Activated B cell treated with CpG ODN at 0.5 μM for 24 hours (primary cell): ENCODE data around the gene DNAH2. TPM values are rescaled to one million over a fixed set of nuclear protein-coding genes. Genes with fewer than 3 reads are reported as not detected.

Source experiments
- ATAC-seq: fragments of 200-7000 bp; cut with Tn5 transposase; one replicate; pipeline ENCODE4 v1.10.0; 2021; ENCODE audit warnings: low read depth, mild to moderate bottlenecking, moderate library complexity
- CTCF ChIA-PET: fragments of 350-600 bp; sonication (Branson Sonifier 250); formaldehyde crosslinking; loops from one replicate; lab custom pipeline; 2021; ENCODE audit warnings: antibody characterized with exemption; lab: Charles Lee
- POLR2A ChIA-PET: fragments of 350-600 bp; sonication (Branson Sonifier 250); formaldehyde crosslinking; loops from one replicate; lab custom pipeline; 2021; ENCODE audit warnings: antibody characterized with exemption; lab: Charles Lee
- DNase-seq: peaks from one replicate; pipeline ENCODE4 v3.0.0; 2022
- H3K27ac Mint-ChIP-seq: one replicate; pipeline ENCODE4 v1.8.0; 2020; ENCODE audit warnings: mixed read lengths
- H3K27me3 Mint-ChIP-seq: one replicate; pipeline ENCODE4 v1.8.0; 2021; ENCODE audit warnings: mixed read lengths
- H3K36me3 Mint-ChIP-seq: one replicate; pipeline ENCODE4 v1.8.0; 2021; ENCODE audit warnings: low read depth, mixed read lengths
- H3K4me1 Mint-ChIP-seq: one replicate; pipeline ENCODE4 v1.8.0; 2021; ENCODE audit warnings: mixed read lengths
- H3K4me3 Mint-ChIP-seq: one replicate; pipeline ENCODE4 v1.8.0; 2020; ENCODE audit warnings: mild to moderate bottlenecking, mixed read lengths
- H3K9me3 Mint-ChIP-seq: one replicate; pipeline ENCODE4 v1.8.0; 2020; ENCODE audit warnings: mixed read lengths
- intact Hi-C: fragments of 100-400 bp; cut with micrococcal nuclease; formaldehyde crosslinking; loops from one replicate; pipeline ENCODE4 v1.15.1; 2024
- total RNA-seq: library from RNA; stranded (reverse); gene quantifications from 2 replicates; pipeline ENCODE4 v1.2.3, GENCODE V29; 2022
- TF ChIP-seq, protein P1 (sequence below): fragments of 200-600 bp; IDR thresholded peaks from one replicate; pipeline ENCODE4 v1.8.0; 2022; ENCODE audit warnings: antibody characterized with exemption, mild to moderate bottlenecking

Gene DNAH2
- total RNA-seq, 1 donor from 2014 or later, result not detected

- POLR2A ChIA-PET, result no interaction called here
- Mint-ChIP-seq H3K27ac (no peak overlapping the region), H3K36me3 (no peaks in the 10 kb centered on the region), H3K27me3 (peaks cover 60% of the 10 kb centered on the region), H3K4me1 (peaks cover 15% of the 10 kb centered on the region), H3K9me3 (no peaks in the 10 kb centered on the region), H3K4me3 (no peak overlapping the region)
- no peak for ATAC-seq
- intact Hi-C loops, result no loop called here
- TF ChIP-seq, protein P1, sequence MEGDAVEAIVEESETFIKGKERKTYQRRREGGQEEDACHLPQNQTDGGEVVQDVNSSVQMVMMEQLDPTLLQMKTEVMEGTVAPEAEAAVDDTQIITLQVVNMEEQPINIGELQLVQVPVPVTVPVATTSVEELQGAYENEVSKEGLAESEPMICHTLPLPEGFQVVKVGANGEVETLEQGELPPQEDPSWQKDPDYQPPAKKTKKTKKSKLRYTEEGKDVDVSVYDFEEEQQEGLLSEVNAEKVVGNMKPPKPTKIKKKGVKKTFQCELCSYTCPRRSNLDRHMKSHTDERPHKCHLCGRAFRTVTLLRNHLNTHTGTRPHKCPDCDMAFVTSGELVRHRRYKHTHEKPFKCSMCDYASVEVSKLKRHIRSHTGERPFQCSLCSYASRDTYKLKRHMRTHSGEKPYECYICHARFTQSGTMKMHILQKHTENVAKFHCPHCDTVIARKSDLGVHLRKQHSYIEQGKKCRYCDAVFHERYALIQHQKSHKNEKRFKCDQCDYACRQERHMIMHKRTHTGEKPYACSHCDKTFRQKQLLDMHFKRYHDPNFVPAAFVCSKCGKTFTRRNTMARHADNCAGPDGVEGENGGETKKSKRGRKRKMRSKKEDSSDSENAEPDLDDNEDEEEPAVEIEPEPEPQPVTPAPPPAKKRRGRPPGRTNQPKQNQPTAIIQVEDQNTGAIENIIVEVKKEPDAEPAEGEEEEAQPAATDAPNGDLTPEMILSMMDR, result no peak
- CTCF ChIA-PET, result no interaction called here
- DNase-seq, result no peak
Measured at GRCh38 chr17:7712111-7712771, 5.3 kb upstream of the DNAH2 start.

GRCh38 chr17:7713782-7714181 is 3.8 kb upstream of the DNAH2 start:
- H3K4me1 Mint-ChIP-seq, result peaks cover 25% of the 10 kb centered on the region
- POLR2A ChIA-PET, result no interaction called here
- no peak for DNase-seq
- H3K9me3 Mint-ChIP-seq, result no peaks in the 10 kb centered on the region
- H3K36me3 Mint-ChIP-seq, result no peaks in the 10 kb centered on the region
- CTCF ChIA-PET, result interaction anchor here (1.3 kb wide), 1 partner anchor 27 kb away, joined by 3 read pairs; the partner anchor contains the start of gene TP53
- H3K27ac Mint-ChIP-seq, result no peak overlapping the region
- no peak for ATAC-seq
- TF ChIP-seq, protein P1, result no peak
- intact Hi-C loops, result no loop called here
- H3K27me3 Mint-ChIP-seq, result peaks cover 62% of the 10 kb centered on the region
- no peak overlapping the region for H3K4me3 Mint-ChIP-seq

- H3K36me3 Mint-ChIP-seq, result no peaks in the 10 kb centered on the region
- peaks cover 64% of the 10 kb centered on the region for H3K27me3 Mint-ChIP-seq
- no peak overlapping the region for H3K27ac Mint-ChIP-seq
- TF ChIP-seq, protein P1, result no peak
- no peaks in the 10 kb centered on the region for H3K9me3 Mint-ChIP-seq
- POLR2A ChIA-PET, result no interaction called here
- H3K4me3 Mint-ChIP-seq, result no peak overlapping the region
- CTCF ChIA-PET, result interaction anchor here (1.3 kb wide), 1 partner anchor 28 kb away, joined by 3 read pairs; the partner anchor contains the start of gene TP53
- DNase-seq (no peak), ATAC-seq (no peak)
- peaks cover 25% of the 10 kb centered on the region for H3K4me1 Mint-ChIP-seq
- intact Hi-C loops, result no loop called here
Measured at GRCh38 chr17:7714721-7715594, 2.6 kb upstream of the DNAH2 start.

- Mint-ChIP-seq H3K27me3 (peaks cover 66% of the 10 kb centered on the region), H3K9me3 (no peaks in the 10 kb centered on the region), H3K27ac (no peak overlapping the region), H3K4me1 (peaks cover 18% of the 10 kb centered on the region), H3K36me3 (no peaks in the 10 kb centered on the region), H3K4me3 (no peak overlapping the region)
- ChIA-PET POLR2A (interaction anchor here (0.7 kb wide), 1 partner anchor 100 kb away, joined by 5 read pairs; no protein-coding TSS in a partner anchor), CTCF (no interaction called here)
- DNase-seq (no peak), ATAC-seq (no peak)
- intact Hi-C loops, result no loop called here
- TF ChIP-seq, protein P1, result no peak
Measured at GRCh38 chr17:7715936-7716886, 1.3 kb upstream of the DNAH2 start.
